Stomach (tissue), 9 donors: ENCODE measurements around the gene JPH2. TPM values are rescaled to one million over a fixed set of nuclear protein-coding genes. Genes with fewer than 3 reads are reported as not detected.

ENCODE experiments used
- DNase-seq, 2 donors: peaks; one replicate each; pipeline versions ENCODE4 v3.0.0 to v3.0.0-alpha.2; 2013 to 2019
- H3K27ac ChIP-seq, 5 donors: fragments of 200-600 bp in 4 of 5; sonication (generic) in 4 of 5; one replicate each; pipeline ENCODE4 v1.5.1; 2013 to 2019; ENCODE audit warnings: mild to moderate bottlenecking in 1 of 5, moderate library complexity in 1 of 5
- H3K27me3 ChIP-seq, 3 donors: fragments of 200-600 bp; sonication (generic); one replicate each; pipeline ENCODE4 v1.5.1; 2017 to 2019; ENCODE audit warnings: mixed run types in 1 of 3
- H3K36me3 ChIP-seq, 4 donors: fragments of 200-600 bp; sonication (generic); 1 replicate in 3 of 4; 2 replicates in 1 of 4; pipeline ENCODE4 v1.5.1; 2016 to 2019
- H3K4me1 ChIP-seq, 4 donors: fragments of 200-600 bp; sonication (generic); one replicate each; pipeline ENCODE4 v1.5.1; 2016 to 2019
- H3K4me3 ChIP-seq, 4 donors: fragments of 200-600 bp; sonication (generic) in 3 of 4; one replicate each; pipeline ENCODE4 v1.5.1; 2016 to 2019; ENCODE audit warnings: mild to moderate bottlenecking in 1 of 4
- H3K9me3 ChIP-seq, 4 donors: fragments of 200-600 bp; sonication (generic); one replicate each; pipeline ENCODE4 v1.5.1; 2016 to 2019
- EP300 ChIP-seq: sonication (generic); formaldehyde crosslinking; IDR thresholded peaks from one replicate; pipeline ENCODE4 v1.6.1; 2017; ENCODE audit warnings: antibody characterized with exemption
- POLR2A ChIP-seq, 4 donors: fragments of 450-650 bp; IDR thresholded peaks; one replicate each; pipeline ENCODE4 v1.6.1; 2016; ENCODE audit warnings: antibody characterized with exemption in 4 of 4, control low read depth in 2 of 4, mild to moderate bottlenecking in 1 of 4, moderate library complexity in 1 of 4
- POLR2AphosphoS5 ChIP-seq, 3 donors: sonication (generic); formaldehyde crosslinking; IDR thresholded peaks; one replicate each; pipeline ENCODE4 v1.6.1; 2016; ENCODE audit warnings: antibody characterized with exemption in 3 of 3
- WGBS, 5 donors: extraction: QIAGEN DNeasy Blood & Tissue Kit in 3 of 5; methylation state at CpG; one replicate each; pipeline versions ENCODE4 v1.1.5 to v1.1.7; 2013 to 2018; 5-methylcytosine and 5-hydroxymethylcytosine counted together
- intact Hi-C: fragments of 100-400 bp; cut with DNase I; formaldehyde crosslinking; loops from one replicate; pipeline ENCODE4 v1.15.1; 2023; ENCODE audit warnings: low total_unique reads
- polyA plus RNA-seq, 3 donors: library from polyadenylated mRNA; stranded (reverse); fragments of 200-250 nt; gene quantifications; one replicate each; pipeline ENCODE4 v1.2.3, GENCODE V29; 2013
- total RNA-seq, 5 donors: library from RNA; depleted of rRNA; stranded (reverse); fragments of >200 nt; gene quantifications; one replicate each; pipeline versions ENCODE4 v1.1.0 to v1.2.3, GENCODE V29; 2014 to 2016
- TF ChIP-seq, protein P1 (sequence below), 7 experiments: fragments of 450-650 bp in 4 of 7; fragments of 200-600 bp in 3 of 7; sonication (generic) in 3 of 7; IDR thresholded peaks; one replicate each; pipeline ENCODE4 v1.5.1; 2016 to 2019; ENCODE audit warnings: antibody characterized with exemption in 7 of 7, control low read depth in 2 of 7, mild to moderate bottlenecking in 1 of 7
- donor health status: healthy with polysubstance abuse.
- donor health status: Bipolar disorder and iron deficiency.
- donor health status: healthy.

JPH2 gene
- total and polyA plus RNA-seq, 8 donors: 0.15 to 51.9 (median 10.9) TPM

DNA sequence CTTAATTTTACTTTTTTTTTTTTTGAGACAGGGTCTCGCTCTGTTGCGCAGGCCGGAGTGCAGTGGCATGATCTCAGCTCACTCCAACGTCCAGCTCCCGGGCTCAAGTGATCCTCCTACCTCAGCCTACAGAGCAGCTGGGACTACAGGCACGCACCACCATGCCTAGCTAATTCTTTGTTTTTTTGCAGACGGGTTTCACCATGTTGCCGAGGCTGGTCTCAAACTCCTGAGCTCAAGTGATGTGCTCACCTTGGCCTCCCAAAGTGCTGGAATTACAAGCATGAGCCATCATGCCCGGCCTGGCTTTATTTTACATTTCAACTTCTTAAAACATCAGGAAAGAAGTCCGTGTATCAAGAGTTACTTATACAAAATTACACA, 17.8 kb upstream of the JPH2 start:
- Histone ChIP-seq H3K4me3 (no peak overlapping the region), H3K9me3 (no peaks in the 10 kb centered on the region), H3K27ac (peak overlapping the region in 4 of 5 donors; percentile 66 to 82 (median 73)), H3K4me1 (peaks cover 31 to 96% (median 69%) of the 10 kb centered on the region in 4 donors), H3K27me3 (no peaks in the 10 kb centered on the region), H3K36me3 (peaks cover 25 to 57% (median 53%) of the 10 kb centered on the region in 4 donors)
- DNase-seq: no peak
- intact Hi-C loops: no loop called here
- TF ChIP-seq EP300 (no peak), POLR2A (IDR thresholded peaks at IDR 0.05) (no peak), POLR2AphosphoS5 (IDR thresholded peaks at IDR 0.05) (no peak)
- TF ChIP-seq, protein P1, sequence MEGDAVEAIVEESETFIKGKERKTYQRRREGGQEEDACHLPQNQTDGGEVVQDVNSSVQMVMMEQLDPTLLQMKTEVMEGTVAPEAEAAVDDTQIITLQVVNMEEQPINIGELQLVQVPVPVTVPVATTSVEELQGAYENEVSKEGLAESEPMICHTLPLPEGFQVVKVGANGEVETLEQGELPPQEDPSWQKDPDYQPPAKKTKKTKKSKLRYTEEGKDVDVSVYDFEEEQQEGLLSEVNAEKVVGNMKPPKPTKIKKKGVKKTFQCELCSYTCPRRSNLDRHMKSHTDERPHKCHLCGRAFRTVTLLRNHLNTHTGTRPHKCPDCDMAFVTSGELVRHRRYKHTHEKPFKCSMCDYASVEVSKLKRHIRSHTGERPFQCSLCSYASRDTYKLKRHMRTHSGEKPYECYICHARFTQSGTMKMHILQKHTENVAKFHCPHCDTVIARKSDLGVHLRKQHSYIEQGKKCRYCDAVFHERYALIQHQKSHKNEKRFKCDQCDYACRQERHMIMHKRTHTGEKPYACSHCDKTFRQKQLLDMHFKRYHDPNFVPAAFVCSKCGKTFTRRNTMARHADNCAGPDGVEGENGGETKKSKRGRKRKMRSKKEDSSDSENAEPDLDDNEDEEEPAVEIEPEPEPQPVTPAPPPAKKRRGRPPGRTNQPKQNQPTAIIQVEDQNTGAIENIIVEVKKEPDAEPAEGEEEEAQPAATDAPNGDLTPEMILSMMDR (IDR thresholded peaks at IDR 0.05): no peak
- WGBS, 5 donors: 87 to 91% (median 87%) methylated on average over 10 of the region's 10 CpGs

DNA sequence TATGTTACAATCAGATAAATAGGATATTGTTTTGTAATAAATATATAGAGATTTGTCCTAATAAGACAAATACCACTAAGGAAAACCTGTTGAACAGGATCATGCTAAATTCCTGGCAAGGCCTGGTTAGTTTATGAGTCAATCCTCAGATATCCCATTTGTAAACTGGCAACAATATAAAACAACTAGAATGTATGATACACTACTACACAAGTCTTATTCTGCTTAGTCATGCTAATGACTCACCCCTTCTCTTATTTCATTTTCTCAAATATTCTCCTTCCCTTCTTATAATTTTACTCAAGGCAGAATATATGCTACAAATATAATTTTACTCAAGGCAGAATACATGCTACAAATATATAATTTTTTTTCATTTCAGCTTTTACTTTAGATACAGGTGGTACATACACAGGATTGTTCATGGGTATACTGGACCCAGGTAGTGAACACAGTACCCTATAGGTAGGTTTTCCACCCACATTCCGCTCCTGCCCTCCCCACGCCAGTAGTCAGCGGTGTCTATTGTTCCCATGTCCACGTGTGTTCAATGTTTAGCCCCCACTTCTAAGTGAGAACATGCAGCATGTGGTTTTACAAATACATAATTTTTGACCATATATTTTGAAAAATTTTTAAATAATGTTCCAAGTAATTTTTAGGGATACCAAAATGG, 17.3 kb upstream of the JPH2 start:
- intact Hi-C loops: no loop called here
- Histone ChIP-seq H3K9me3 (no peaks in the 10 kb centered on the region), H3K27me3 (no peaks in the 10 kb centered on the region), H3K4me1 (peaks cover 27 to 94% (median 66%) of the 10 kb centered on the region in 4 donors), H3K27ac (peak overlapping the region; percentile 58 to 82 (median 72)), H3K4me3 (no peak overlapping the region), H3K36me3 (peaks cover 28 to 62% (median 58%) of the 10 kb centered on the region in 4 donors)
- peak in 1 of 2 donors; percentile 73 for DNase-seq
- 81 to 90% (median 85%) methylated on average over 4 of the region's 4 CpGs for WGBS, 5 donors
- TF ChIP-seq POLR2AphosphoS5 (IDR thresholded peaks at IDR 0.05) (peak; percentile 11 to 69 (median 32)), EP300 (no peak), POLR2A (IDR thresholded peaks at IDR 0.05) (no peak)
- TF ChIP-seq, protein P1 (IDR thresholded peaks at IDR 0.05): no peak

DNA sequence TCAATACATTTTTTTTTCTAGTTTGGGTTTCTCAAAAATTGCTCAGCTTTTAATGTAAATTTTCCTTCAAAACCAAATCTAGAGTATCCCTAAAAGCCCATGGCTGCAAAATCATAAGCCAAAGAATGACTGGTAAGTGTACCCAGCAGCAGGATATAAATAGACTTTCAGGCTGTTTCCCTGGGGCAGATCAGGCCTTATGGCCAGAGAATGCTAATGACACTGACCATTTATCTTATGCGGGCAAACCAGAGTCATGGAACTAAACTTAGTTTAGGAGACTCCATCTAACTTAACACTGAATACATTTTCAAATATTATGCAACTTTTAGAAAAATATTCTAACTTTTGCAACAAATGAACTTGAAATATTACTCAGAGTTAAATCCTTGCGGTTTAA, 16.2 kb upstream of the JPH2 start:
- no peaks in the 10 kb centered on the region for H3K9me3 ChIP-seq
- intact Hi-C loops: no loop called here
- H3K36me3 ChIP-seq: peaks cover 33 to 73% (median 69%) of the 10 kb centered on the region in 4 donors
- DNase-seq: no peak
- TF ChIP-seq, protein P1 (IDR thresholded peaks at IDR 0.05): no peak
- peak in 1 of 3 donors; percentile 23 for TF ChIP-seq POLR2AphosphoS5 (IDR thresholded peaks at IDR 0.05)
- peaks cover 17 to 82% (median 55%) of the 10 kb centered on the region in 4 donors for H3K4me1 ChIP-seq
- 68 to 95% (median 78%) methylated on average over 2 of the region's 2 CpGs for WGBS, 5 donors
- no peaks in the 10 kb centered on the region for H3K27me3 ChIP-seq
- peak overlapping the region in 4 of 5 donors; percentile 52 to 82 (median 70) for H3K27ac ChIP-seq
- no peak overlapping the region for H3K4me3 ChIP-seq

DNA sequence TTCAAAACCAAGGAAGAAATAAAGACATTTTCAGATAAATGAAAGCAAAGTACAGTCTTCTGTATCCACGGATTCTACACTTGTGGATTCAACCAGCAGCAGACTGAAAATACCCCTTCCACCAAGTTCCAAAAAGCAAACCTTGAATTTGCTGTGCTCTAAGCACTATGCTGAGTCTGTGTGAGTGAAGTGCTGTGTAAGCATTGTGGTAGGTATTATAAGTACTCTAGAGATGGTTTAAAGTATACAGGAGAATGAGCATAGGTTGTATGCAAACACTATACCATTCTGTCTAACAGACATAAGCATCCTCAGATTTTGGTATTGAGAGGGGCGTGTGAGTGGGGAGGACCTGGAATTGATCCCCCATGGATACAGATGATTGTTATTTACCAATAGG, 14.0 kb upstream of the JPH2 start:
- H3K9me3 ChIP-seq: no peaks in the 10 kb centered on the region
- no peak for DNase-seq
- no peaks in the 10 kb centered on the region for H3K27me3 ChIP-seq
- 45 to 89% (median 69%) methylated on average over 2 of the region's 2 CpGs for WGBS, 5 donors
- peaks cover 54 to 88% (median 85%) of the 10 kb centered on the region in 4 donors for H3K36me3 ChIP-seq
- TF ChIP-seq, protein P1 (IDR thresholded peaks at IDR 0.05): no peak
- TF ChIP-seq POLR2A (IDR thresholded peaks at IDR 0.05) (no peak), POLR2AphosphoS5 (IDR thresholded peaks at IDR 0.05) (no peak), EP300 (no peak)
- H3K4me3 ChIP-seq: no peak overlapping the region
- intact Hi-C loops: no loop called here
- H3K4me1 ChIP-seq: peaks cover 13 to 60% (median 37%) of the 10 kb centered on the region in 4 donors
- H3K27ac ChIP-seq: peak overlapping the region in 1 of 5 donors; percentile 15
